Endothelial cell of umbilical vein (primary cell): Measurements from ENCODE around the gene BCL3. TPM values are rescaled to one million over a fixed set of nuclear protein-coding genes. Genes with fewer than 3 reads are reported as not detected.

Experiments used
- BruUV-seq: library from RNA; stranded (reverse); fragments of 400-500 nt; replicated peaks from 2 replicates; lab custom pipeline; 2021; lab: Mats Ljungman, UMichigan
- CTCF ChIA-PET: fragments of 300-600, 350-600 bp; sonication (Branson Sonifier 250); formaldehyde crosslinking; loops from one replicate; lab custom pipeline; 2021; ENCODE audit warnings: antibody characterized with exemption, inconsistent platforms; lab: Charles Lee
- POLR2A ChIA-PET: fragments of 300-600, 350-600 bp; sonication (Branson Sonifier 250); formaldehyde crosslinking; loops from one replicate; lab custom pipeline; 2021; ENCODE audit warnings: antibody characterized with exemption, inconsistent platforms; lab: Charles Lee
- DNase-seq: peaks from one replicate; pipeline ENCODE4 v3.0.0-alpha.2; 2011; ENCODE audit warnings: low read depth, low spot score
- FAIRE-seq: peaks from 2 replicates; lab custom pipeline; 2011; peaks lifted over from hg19 to GRCh38; lab: Jason Lieb, UNC
- H2AFZ ChIP-seq: 2 replicates; pipeline ENCODE4 v1.6.0; 2012; ENCODE audit warnings: low read depth, low read length, control low read depth, inconsistent platforms
- H3K27ac ChIP-seq: 2 replicates; pipeline ENCODE4 v1.5.1; 2011; ENCODE audit warnings: low read depth, mild to moderate bottlenecking, control low read depth, low read length, moderate library complexity; ENCODE audit not compliant: insufficient read depth
- H3K27me3 ChIP-seq, 2 experiments: 2 replicates each; pipeline versions ENCODE4 v1.6.0 to v1.6.1; 2011; ENCODE audit warnings: low read length in 2 of 2, mixed read lengths in 1 of 2; ENCODE audit not compliant: control insufficient read depth in 2 of 2, insufficient read depth in 2 of 2
- H3K36me3 ChIP-seq, 2 experiments: 2 replicates in 1 of 2; 3 replicates in 1 of 2; pipeline ENCODE4 v1.5.1; 2011; ENCODE audit warnings: low read length in 2 of 2, mild to moderate bottlenecking in 1 of 2, moderate library complexity in 1 of 2; ENCODE audit not compliant: control insufficient read depth in 2 of 2, insufficient read depth in 2 of 2; ENCODE audit errors: extremely low read depth in 1 of 2
- H3K4me1 ChIP-seq: 3 replicates; pipeline ENCODE4 v1.5.1; 2011; ENCODE audit warnings: mild to moderate bottlenecking, low read length; ENCODE audit not compliant: control insufficient read depth, insufficient read depth; ENCODE audit errors: extremely low read depth
- H3K4me2 ChIP-seq: 2 replicates; pipeline ENCODE4 v1.6.1; 2011; ENCODE audit warnings: low read length, control low read depth, mixed read lengths; ENCODE audit not compliant: insufficient read depth
- H3K4me3 ChIP-seq, 3 experiments: fragments of 200-600 bp in 1 of 3; sonication (generic), shearing (Covaris generic) in 1 of 3; replicated peaks in 1 of 3; 2 replicates each; pipeline ENCODE4 v1.5.1; 2011 to 2016; ENCODE audit warnings: control low read depth in 3 of 3, low read length in 3 of 3, mild to moderate bottlenecking in 2 of 3, inconsistent platforms in 1 of 3, low read depth in 1 of 3, moderate library complexity in 1 of 3; ENCODE audit not compliant: insufficient read depth in 1 of 3
- H3K79me2 ChIP-seq: 2 replicates; pipeline ENCODE4 v1.6.0; 2012; ENCODE audit warnings: low read length, inconsistent platforms; ENCODE audit not compliant: control insufficient read depth, insufficient read depth
- H3K9ac ChIP-seq: replicated peaks from 2 replicates; pipeline ENCODE3; 2011; ENCODE audit warnings: low read length, control low read depth; ENCODE audit not compliant: insufficient read depth; ENCODE audit errors: extremely low read depth
- H3K9me1 ChIP-seq: replicated peaks from 3 replicates; pipeline ENCODE4 v1.6.0; 2011; ENCODE audit warnings: mild to moderate bottlenecking, low read length; ENCODE audit not compliant: control insufficient read depth, insufficient read depth; ENCODE audit errors: extremely low read depth
- H3K9me3 ChIP-seq: replicated peaks from 2 replicates; pipeline ENCODE4 v1.5.1; 2012; ENCODE audit warnings: low read length, inconsistent platforms; ENCODE audit not compliant: control insufficient read depth, insufficient read depth
- H4K20me1 ChIP-seq: replicated peaks from 2 replicates; pipeline ENCODE3; 2011; ENCODE audit warnings: mild to moderate bottlenecking, low read length; ENCODE audit not compliant: control insufficient read depth, insufficient read depth; ENCODE audit errors: extremely low read depth
- CTCF ChIP-seq, 2 donors: IDR thresholded peaks; 1 replicate in 1 of 2; 2 replicates in 1 of 2; pipeline ENCODE4 v1.5.1; 2011; ENCODE audit warnings: low read length in 2 of 2, mild to moderate bottlenecking in 2 of 2, moderate library complexity in 2 of 2, control low read depth in 1 of 2, inconsistent platforms in 1 of 2, low read depth in 1 of 2; ENCODE audit not compliant: insufficient read depth in 1 of 2; ENCODE audit errors: extremely low read depth in 1 of 2
- EZH2 ChIP-seq: IDR thresholded peaks from 2 replicates; pipeline ENCODE4 v1.6.1; 2012; ENCODE audit warnings: borderline replicate concordance, low read depth, mild to moderate bottlenecking, moderate library complexity, low read length, inconsistent platforms; ENCODE audit not compliant: severe bottlenecking
- FOS ChIP-seq: IDR thresholded peaks from 2 replicates; pipeline ENCODE4 v1.6.1; 2011; ENCODE audit warnings: mild to moderate bottlenecking, low read length, moderate library complexity, borderline replicate concordance; ENCODE audit not compliant: insufficient read depth
- GATA2 ChIP-seq: IDR thresholded peaks from 2 replicates; pipeline ENCODE4 v1.7.0; 2011; ENCODE audit warnings: low read depth, mild to moderate bottlenecking, moderate library complexity, mixed read lengths, low read length; ENCODE audit not compliant: insufficient read length, insufficient read depth
- JUN ChIP-seq: IDR thresholded peaks from 2 replicates; pipeline ENCODE4 v1.6.1; 2011; ENCODE audit warnings: borderline replicate concordance, low read depth; ENCODE audit not compliant: insufficient read length, insufficient read depth
- MAX ChIP-seq: IDR thresholded peaks from 2 replicates; pipeline ENCODE4 v1.6.1; 2011; ENCODE audit not compliant: insufficient read depth, insufficient read length
- MYC ChIP-seq: IDR thresholded peaks from one replicate; pipeline ENCODE4 v1.6.1; 2011; ENCODE audit warnings: mild to moderate bottlenecking, low read depth, low read length
- POLR2A ChIP-seq: IDR thresholded peaks from 2 replicates; pipeline ENCODE4 v1.6.1; 2012; ENCODE audit warnings: low read depth, mild to moderate bottlenecking, control low read depth, low read length
- POLR2AphosphoS5 ChIP-seq: IDR thresholded peaks from 2 replicates; pipeline ENCODE4 v1.6.1; 2012; ENCODE audit warnings: low read depth, mild to moderate bottlenecking, control low read depth, low read length, moderate library complexity; ENCODE audit not compliant: insufficient read depth
- dilution Hi-C: fragments of 300-500 bp; cut with MboI; formaldehyde crosslinking; loops from one replicate; pipeline ENCODE4 v1.15.0; 2019; ENCODE audit warnings: low sequenced_read_pairs; ENCODE audit not compliant: extremely low pct_ligation_motif_present
- intact Hi-C: fragments of 100-400 bp; cut with micrococcal nuclease; formaldehyde crosslinking; loops from one replicate; pipeline ENCODE4 v1.10.0; 2022
- polyA plus RNA-seq, 4 experiments: library from polyadenylated mRNA; depleted of rRNA in 3 of 4; stranded (reverse) in 3 of 4; unstranded in 1 of 4; fragments of >200 nt; gene quantifications; 2 replicates each; pipeline versions ENCODE4 v1.2.1 to v1.2.3, GENCODE V29; 2011 to 2012; ENCODE audit warnings: missing spikeins in 1 of 4
- total RNA-seq: library from RNA; stranded (reverse); gene quantifications from 2 replicates; pipeline ENCODE4 v1.2.3, GENCODE V29; 2021

The BCL3 gene
- total and polyA plus RNA-seq, 2 donors (not counting 3 experiments of a cell fraction or from before 2014, with no cell fraction given), result 11.0 to 26.9 TPM

DNA sequence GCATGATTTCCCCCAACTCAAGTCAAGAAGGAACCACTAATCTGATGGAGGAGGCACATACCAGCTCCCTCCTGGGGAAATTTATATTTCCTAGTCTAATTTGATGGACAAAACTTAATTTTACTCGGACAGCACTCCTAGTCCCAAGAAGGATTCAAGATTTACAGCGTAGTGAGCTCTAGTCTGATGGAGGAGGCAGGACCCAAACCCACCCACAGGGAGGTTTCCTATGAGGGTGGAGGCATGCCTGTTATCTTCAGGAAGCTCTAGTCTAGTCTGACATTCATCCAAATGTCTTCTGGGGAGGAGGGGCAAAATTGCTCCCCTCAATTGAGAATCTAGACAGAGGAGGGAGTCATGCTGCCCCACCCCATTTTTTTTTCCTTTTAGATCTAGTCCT is 10.4 kb upstream of the BCL3 start:
- peaks cover 16% of the 10 kb centered on the region for H3K4me1 ChIP-seq
- no peak overlapping the region for H3K9ac ChIP-seq
- TF ChIP-seq CTCF (IDR thresholded peaks at IDR 0.05; ENCODE audit: extremely low read depth in 1 of 2, insufficient read depth in 1 of 2, low read depth in 1 of 2, low read length in 2 of 2) (no peak), JUN (no peak), POLR2AphosphoS5 (no peak), POLR2A (no peak), MYC (no peak), FOS (no peak), GATA2 (no peak), EZH2 (no peak), MAX (no peak)
- ChIA-PET POLR2A (no interaction called here), CTCF (interaction anchor here (0.6 to 2.9 kb wide), 3 partner anchors 13 to 33 kb away, joined by 3 to 30 read pairs (median 6); no protein-coding TSS in a partner anchor)
- no peak overlapping the region for H3K4me2 ChIP-seq
- no peak for FAIRE-seq
- no TSS peak for BruUV-seq
- dilution Hi-C loops, result no loop called here
- H3K27me3 ChIP-seq, result no peaks in the 10 kb centered on the region
- H3K9me1 ChIP-seq, result no peaks in the 10 kb centered on the region
- no peaks in the 10 kb centered on the region for H4K20me1 ChIP-seq
- DNase-seq, result no peak
- no peak overlapping the region for H2AFZ ChIP-seq
- H3K9me3 ChIP-seq, result no peaks in the 10 kb centered on the region
- H3K36me3 ChIP-seq, result no peaks in the 10 kb centered on the region
- H3K27ac ChIP-seq, result no peak overlapping the region
- no peaks in the 10 kb centered on the region for H3K79me2 ChIP-seq
- intact Hi-C loops, result no loop called here
- H3K4me3 ChIP-seq, result no peak overlapping the region
